Measurements from ENCODE around the gene CXorf58.
"Not testable (repeated sequence)": the region's sequence is repeated elsewhere in the genome, so short reads cannot be mapped to it uniquely, and the experiment has no call there.

Gene CXorf58

DNA sequence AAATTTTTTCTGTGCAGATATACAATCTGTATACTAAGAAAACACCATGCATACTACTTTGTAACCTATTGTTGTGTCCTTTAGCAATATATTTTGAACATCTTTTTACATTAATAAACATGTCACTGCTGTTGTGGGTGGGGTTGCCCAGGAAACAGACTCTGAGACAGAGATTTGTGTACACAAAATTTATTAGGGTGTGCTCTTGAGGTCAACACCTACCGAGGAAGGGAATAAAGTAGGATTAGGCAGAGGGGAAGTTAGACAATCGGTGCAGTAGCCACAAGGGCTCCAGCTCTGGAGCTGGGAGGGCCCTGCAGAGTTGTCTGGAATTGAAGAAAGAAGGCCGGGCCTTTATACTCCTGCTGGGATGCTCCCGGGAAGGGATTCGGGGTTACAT, 56.4 kb downstream of the CXorf58 start:
- DNase-seq: no peak

- DNase-seq: not testable (repeated sequence)
These were observed 57.8 kb downstream of the CXorf58 start for GRCh38 chrX:23965630-23966029.

GRCh38 chrX:23978491-23978890, 70.7 kb downstream of the CXorf58 start:
- no peak for DNase-seq

GRCh38 chrX:23980011-23980441, 72.2 kb downstream of the CXorf58 start:
- DNase-seq: no peak

- DNase-seq: no peak
These were observed 73.4 kb downstream of the CXorf58 start for GRCh38 chrX:23981222-23981621.

- DNase-seq: no peak
These were observed 73.9 kb downstream of the CXorf58 start for GRCh38 chrX:23981711-23982110.

DNA sequence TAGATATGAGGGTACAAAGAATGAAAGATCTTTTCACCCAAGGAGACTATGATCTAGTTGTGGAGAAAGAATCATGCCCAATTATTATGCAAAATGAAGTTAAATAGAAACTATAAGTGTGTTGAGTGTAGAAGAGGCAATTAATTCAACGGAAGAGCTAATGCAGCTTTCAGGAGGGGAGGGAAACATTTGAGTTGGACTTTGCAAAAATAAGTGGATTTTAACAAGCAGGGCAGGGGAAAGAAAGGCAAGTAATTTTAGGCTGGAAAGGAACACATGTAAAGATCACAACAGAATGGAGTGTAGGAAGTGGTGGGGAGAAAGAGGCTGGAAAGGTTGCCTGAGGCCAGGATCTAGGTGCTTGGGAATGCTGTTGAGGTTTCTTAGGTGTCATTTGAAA, 75.1 kb downstream of the CXorf58 start:
- no peak for DNase-seq
